ENCODE results near the gene HOXA7. TPM values are rescaled to one million over a fixed set of nuclear protein-coding genes. Genes with fewer than 3 reads are reported as not detected.

Gene HOXA7
- total RNA-seq, 6 experiments from 2014 or later = not detected

GRCh38 chr7:27150568-27151340 is 5.7 kb downstream of the HOXA7 start:
- H3K4me1 ChIP-seq = peaks cover 0 to 7% (median 4%) of the 10 kb centered on the region in 4 donors
- intact Hi-C loops (cut with DNase I) = loop anchor here in 1 of 2 donors (10.0 kb wide), 1 partner anchor 776 kb away; no protein-coding TSS in a partner anchor
- TF ChIP-seq POLR2A (IDR thresholded peaks at IDR 0.05) = no peak
- TF ChIP-seq, protein P1, sequence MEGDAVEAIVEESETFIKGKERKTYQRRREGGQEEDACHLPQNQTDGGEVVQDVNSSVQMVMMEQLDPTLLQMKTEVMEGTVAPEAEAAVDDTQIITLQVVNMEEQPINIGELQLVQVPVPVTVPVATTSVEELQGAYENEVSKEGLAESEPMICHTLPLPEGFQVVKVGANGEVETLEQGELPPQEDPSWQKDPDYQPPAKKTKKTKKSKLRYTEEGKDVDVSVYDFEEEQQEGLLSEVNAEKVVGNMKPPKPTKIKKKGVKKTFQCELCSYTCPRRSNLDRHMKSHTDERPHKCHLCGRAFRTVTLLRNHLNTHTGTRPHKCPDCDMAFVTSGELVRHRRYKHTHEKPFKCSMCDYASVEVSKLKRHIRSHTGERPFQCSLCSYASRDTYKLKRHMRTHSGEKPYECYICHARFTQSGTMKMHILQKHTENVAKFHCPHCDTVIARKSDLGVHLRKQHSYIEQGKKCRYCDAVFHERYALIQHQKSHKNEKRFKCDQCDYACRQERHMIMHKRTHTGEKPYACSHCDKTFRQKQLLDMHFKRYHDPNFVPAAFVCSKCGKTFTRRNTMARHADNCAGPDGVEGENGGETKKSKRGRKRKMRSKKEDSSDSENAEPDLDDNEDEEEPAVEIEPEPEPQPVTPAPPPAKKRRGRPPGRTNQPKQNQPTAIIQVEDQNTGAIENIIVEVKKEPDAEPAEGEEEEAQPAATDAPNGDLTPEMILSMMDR (IDR thresholded peaks at IDR 0.05) = peak; percentile 64 to 86 (median 81)
- WGBS (ENCODE audit: insufficient coverage, low coverage, low lambda C conversion rate, missing lambda C conversion rate) = 0% methylated on average over 40 of the region's 58 CpGs
- H3K4me3 ChIP-seq = peak overlapping the region in 2 of 3 donors; percentile 7 to 37
- H3K9me3 ChIP-seq = no peaks in the 10 kb centered on the region
- H3K36me3 ChIP-seq = no peaks in the 10 kb centered on the region
- ATAC-seq (peak; percentile 80 to 92 (median 89)), DNase-seq (peak in 1 of 3 donors; percentile 74)
- H3K27me3 ChIP-seq = peaks cover 32 to 70% of the 10 kb centered on the region in 2 donors
- no peak overlapping the region for H3K27ac ChIP-seq

DNA sequence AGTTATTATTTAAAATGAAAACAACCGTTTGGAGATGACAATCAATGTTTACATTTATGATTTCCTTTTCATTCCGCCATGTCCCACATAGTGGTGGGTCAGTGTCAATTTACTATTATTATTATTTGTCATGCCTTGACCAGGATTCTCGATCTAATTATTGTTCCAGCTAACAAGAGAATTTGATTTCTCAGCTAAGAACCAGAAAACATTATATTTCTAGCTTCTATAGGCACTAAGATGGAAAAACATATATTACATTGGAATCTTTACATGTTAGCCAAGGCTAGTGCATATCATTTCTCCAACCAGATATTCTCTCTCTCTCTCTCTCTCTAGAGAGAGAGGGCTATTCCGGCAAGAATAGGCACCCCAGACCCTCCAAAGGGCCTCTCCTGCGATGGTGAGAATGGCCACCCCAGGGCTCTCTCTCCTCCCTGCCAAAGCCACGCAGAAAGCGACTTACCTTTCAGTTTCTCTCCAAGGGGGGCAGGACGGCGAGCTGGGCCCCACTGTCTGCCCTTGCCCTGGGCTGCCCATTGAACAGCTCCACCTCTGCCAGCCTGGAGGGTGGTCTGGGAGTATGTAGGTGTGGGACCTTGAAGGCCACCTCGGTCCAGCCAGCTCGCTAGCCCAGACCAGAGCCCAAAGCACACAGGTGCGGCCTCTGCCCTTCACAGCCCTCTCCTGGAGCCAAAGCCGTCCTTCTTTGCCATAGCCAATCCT is 6.5 kb downstream of the HOXA7 start:
- Histone ChIP-seq H3K27me3 (peaks cover 30 to 68% of the 10 kb centered on the region in 2 donors), H3K4me1 (peaks cover 0 to 7% (median 4%) of the 10 kb centered on the region in 4 donors), H3K4me3 (peak overlapping the region in 1 of 3 donors; percentile 37), H3K9me3 (no peaks in the 10 kb centered on the region), H3K36me3 (no peaks in the 10 kb centered on the region), H3K27ac (no peak overlapping the region)
- TF ChIP-seq POLR2A (IDR thresholded peaks at IDR 0.05) = no peak
- TF ChIP-seq, protein P1 (IDR thresholded peaks at IDR 0.05) = no peak
- ATAC-seq = no peak
- 33% methylated on average over 8 of the region's 13 CpGs for WGBS (ENCODE audit: insufficient coverage, low coverage, low lambda C conversion rate, missing lambda C conversion rate)
- no peak for DNase-seq
- intact Hi-C loops (cut with DNase I) = loop anchor here in 1 of 2 donors (10.0 kb wide), 1 partner anchor 775 kb away; no protein-coding TSS in a partner anchor

GRCh38 chr7:27148756-27149641 is 7.5 kb downstream of the HOXA7 start:
- ATAC-seq (no peak), DNase-seq (no peak)
- intact Hi-C loops (cut with DNase I) = no loop called here
- no peaks in the 10 kb centered on the region for H3K36me3 ChIP-seq
- no peak for TF ChIP-seq POLR2A (IDR thresholded peaks at IDR 0.05)
- peaks cover 0 to 5% (median 3%) of the 10 kb centered on the region in 4 donors for H3K4me1 ChIP-seq
- H3K27ac ChIP-seq = no peak overlapping the region
- H3K9me3 ChIP-seq = no peaks in the 10 kb centered on the region
- H3K27me3 ChIP-seq = peaks cover 23 to 68% of the 10 kb centered on the region in 2 donors
- no peak overlapping the region for H3K4me3 ChIP-seq
- WGBS (ENCODE audit: insufficient coverage, low coverage, low lambda C conversion rate, missing lambda C conversion rate) = 23% methylated on average over 24 of the region's 30 CpGs

GRCh38 chr7:27148031-27148755 is 8.3 kb downstream of the HOXA7 start:
- no peaks in the 10 kb centered on the region for H3K36me3 ChIP-seq
- H3K4me3 ChIP-seq = peak overlapping the region in 2 of 3 donors; percentile 9 to 31
- DNase-seq = no peak
- TF ChIP-seq POLR2A (IDR thresholded peaks at IDR 0.05) = no peak
- TF ChIP-seq, protein P1 (IDR thresholded peaks at IDR 0.05) = no peak
- H3K27me3 ChIP-seq = peaks cover 18 to 68% of the 10 kb centered on the region in 2 donors
- peaks cover 0 to 5% (median 3%) of the 10 kb centered on the region in 4 donors for H3K4me1 ChIP-seq
- intact Hi-C loops (cut with DNase I) = no loop called here
- 18% methylated on average over 11 of the region's 28 CpGs for WGBS (ENCODE audit: insufficient coverage, low coverage, low lambda C conversion rate, missing lambda C conversion rate)
- H3K9me3 ChIP-seq = no peaks in the 10 kb centered on the region
- no peak overlapping the region for H3K27ac ChIP-seq
- ATAC-seq = no peak
